OCI-LY1 (cell line): ENCODE data around the gene TNFSF4.

Experiments
- CTCF ChIP-seq: fragments of 200-600 bp; sonication (generic), shearing (Covaris generic); IDR thresholded peaks from 2 replicates; pipeline ENCODE4 v1.5.1; 2017; ENCODE audit warnings: mild to moderate bottlenecking, antibody characterized with exemption, low read length, moderate library complexity, mixed read lengths
- EZH2 ChIP-seq: fragments of 200-600 bp; sonication (generic), shearing (Covaris generic); IDR thresholded peaks from 2 replicates; pipeline ENCODE4 v1.8.0; 2017; ENCODE audit warnings: borderline replicate concordance, mixed run types, mild to moderate bottlenecking, antibody characterized with exemption, low read length, moderate library complexity, mixed read lengths

- TF ChIP-seq CTCF (no peak), EZH2 (no peak)
Measured at GRCh38 chr1:173176246-173176645, 30.9 kb downstream of the TNFSF4 start.
